Ectodermal cell (in vitro differentiated cells): ENCODE measurements around the gene SRP9.

Experiments
- H3K27ac ChIP-seq: 2 replicates; pipeline ENCODE4 v1.7.0; 2013; ENCODE audit warnings: mild to moderate bottlenecking, low read depth, low read length; ENCODE audit not compliant: insufficient read depth, poor library complexity, severe bottlenecking
- H3K27me3 ChIP-seq: 2 replicates; pipeline ENCODE4 v1.7.0; 2013; ENCODE audit warnings: mild to moderate bottlenecking, low read length; ENCODE audit not compliant: insufficient read depth, control insufficient read depth, poor library complexity, severe bottlenecking
- H3K36me3 ChIP-seq: one replicate; pipeline ENCODE4 v1.7.0; 2013; ENCODE audit warnings: low read length; ENCODE audit not compliant: control insufficient read depth, insufficient read depth
- H3K4me1 ChIP-seq: one replicate; pipeline ENCODE4 v1.7.0; 2013; ENCODE audit warnings: low read length; ENCODE audit not compliant: control insufficient read depth, insufficient read depth
- H3K4me3 ChIP-seq: 2 replicates; pipeline ENCODE4 v1.7.0; 2013; ENCODE audit warnings: low read depth, low read length, control low read depth; ENCODE audit not compliant: insufficient read depth
- H3K9me3 ChIP-seq: 2 replicates; pipeline ENCODE4 v1.7.0; 2013; ENCODE audit warnings: mild to moderate bottlenecking, low read length, moderate library complexity; ENCODE audit not compliant: control insufficient read depth
- WGBS, 2 experiments: methylation state at CpG; one replicate each; pipeline ENCODE4 v1.1.7; 2013; ENCODE audit warnings: missing lambda C conversion rate in 2 of 2; 5-methylcytosine and 5-hydroxymethylcytosine counted together

SRP9 gene

DNA sequence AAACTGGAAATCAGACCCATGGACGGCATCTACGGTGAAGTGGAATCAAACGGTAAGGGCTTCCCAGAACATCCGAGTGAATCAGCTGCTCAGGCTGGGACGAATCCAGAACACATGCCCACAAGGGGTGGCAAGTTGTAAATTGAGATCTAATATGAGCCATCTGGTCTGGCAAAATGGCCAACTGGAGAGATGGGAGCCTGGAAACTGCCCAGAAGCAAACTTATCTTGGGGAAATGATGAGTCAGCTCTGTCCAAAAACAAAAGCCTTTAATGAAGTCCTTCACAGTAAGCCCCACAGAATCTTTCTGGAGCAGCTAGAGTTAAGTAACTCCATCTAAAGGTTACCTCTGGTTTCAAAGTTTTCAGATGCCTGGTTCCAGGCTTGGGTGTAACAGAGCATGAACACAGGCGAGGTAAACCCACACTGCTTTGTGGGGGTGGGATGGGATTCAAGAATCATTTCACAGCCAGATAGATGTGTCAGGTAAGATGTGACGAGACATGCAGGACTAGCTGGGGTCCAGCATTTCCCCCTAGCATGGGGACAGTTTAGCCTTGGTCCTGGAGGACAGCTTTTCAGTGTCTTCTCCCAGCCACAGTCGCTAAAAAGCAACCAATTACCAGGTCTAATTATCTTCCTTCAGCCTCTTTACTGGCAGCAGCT, 10.5 kb upstream of the SRP9 start:
- Histone ChIP-seq H3K27ac (no peak overlapping the region), H3K27me3 (no peaks in the 10 kb centered on the region), H3K4me1 (peaks cover 7% of the 10 kb centered on the region), H3K36me3 (no peaks in the 10 kb centered on the region), H3K4me3 (no peak overlapping the region), H3K9me3 (no peaks in the 10 kb centered on the region)
- 93 to 94% methylated on average over 8 of the region's 8 CpGs for WGBS, 2 experiments

GRCh38 chr1:225767634-225768540, 9.7 kb upstream of the SRP9 start:
- Histone ChIP-seq H3K4me3 (no peak overlapping the region), H3K27me3 (no peaks in the 10 kb centered on the region), H3K9me3 (no peaks in the 10 kb centered on the region), H3K36me3 (no peaks in the 10 kb centered on the region), H3K27ac (no peak overlapping the region), H3K4me1 (no peaks in the 10 kb centered on the region)
- WGBS, 2 experiments: 89% methylated on average over 17 of the region's 17 CpGs

DNA sequence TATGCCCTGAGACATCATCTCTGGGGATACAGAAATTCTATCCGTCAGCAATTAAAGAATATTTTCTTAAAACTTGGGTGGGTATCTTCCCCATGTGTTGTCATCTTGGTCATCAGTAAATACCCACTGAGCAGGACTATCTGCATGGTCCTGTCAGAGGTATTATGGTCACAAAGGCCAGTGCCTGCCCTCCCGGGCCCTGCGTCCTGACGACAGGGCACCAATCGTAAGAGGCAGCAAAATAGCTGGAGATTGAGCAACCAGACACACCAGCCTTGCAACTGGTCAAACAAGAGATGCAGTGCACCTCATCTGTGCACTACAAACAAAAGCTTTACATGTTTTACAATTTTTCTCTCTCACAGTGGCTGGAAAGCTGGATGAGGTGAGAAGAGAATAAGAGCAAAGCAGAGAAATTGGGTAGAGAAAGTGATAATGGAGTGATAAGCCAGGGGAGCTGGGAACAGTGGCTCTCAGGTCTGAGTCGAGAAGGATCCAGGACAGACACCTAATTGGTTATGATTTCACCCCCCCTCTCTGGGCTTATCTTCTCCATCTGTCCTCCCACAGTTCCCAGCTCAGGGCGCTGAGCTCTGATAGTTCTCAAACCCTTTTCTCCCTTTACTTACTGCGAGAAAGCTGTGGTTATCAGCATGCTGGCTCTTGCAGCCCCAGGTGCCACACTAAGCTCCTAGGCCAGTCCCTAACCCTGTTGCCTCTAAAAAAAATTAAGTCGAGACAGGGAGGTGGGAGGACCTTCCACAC, 8.8 kb upstream of the SRP9 start:
- Histone ChIP-seq H3K36me3 (no peaks in the 10 kb centered on the region), H3K4me1 (no peaks in the 10 kb centered on the region), H3K27ac (no peak overlapping the region), H3K27me3 (no peaks in the 10 kb centered on the region), H3K4me3 (no peak overlapping the region), H3K9me3 (no peaks in the 10 kb centered on the region)
- WGBS, 2 experiments: 91 to 92% methylated on average over 9 of the region's 9 CpGs

DNA sequence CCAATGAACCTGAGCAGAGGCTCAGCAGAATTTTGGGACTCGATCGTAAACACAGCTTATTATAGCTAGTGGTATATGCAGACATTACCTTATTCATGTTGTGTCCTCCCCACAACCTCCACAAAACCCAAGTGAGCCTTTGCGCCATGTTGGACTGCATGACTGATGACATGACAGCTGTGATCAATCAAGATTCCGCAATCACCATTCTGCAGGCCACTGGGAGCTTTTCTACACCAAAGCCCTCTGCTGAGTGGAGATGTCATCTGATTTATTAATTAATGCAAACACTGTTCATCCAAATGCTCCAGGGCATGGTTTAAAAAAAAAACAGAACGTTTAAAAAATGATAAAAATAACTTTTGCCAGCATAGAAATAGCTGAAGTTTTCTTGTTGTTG, 7.9 kb upstream of the SRP9 start:
- Histone ChIP-seq H3K27ac (no peak overlapping the region), H3K36me3 (no peaks in the 10 kb centered on the region), H3K9me3 (no peaks in the 10 kb centered on the region), H3K4me1 (no peaks in the 10 kb centered on the region), H3K4me3 (no peak overlapping the region), H3K27me3 (no peaks in the 10 kb centered on the region)
- 92% methylated on average over 3 to 5 of the region's 5 CpGs for WGBS, 2 experiments

DNA sequence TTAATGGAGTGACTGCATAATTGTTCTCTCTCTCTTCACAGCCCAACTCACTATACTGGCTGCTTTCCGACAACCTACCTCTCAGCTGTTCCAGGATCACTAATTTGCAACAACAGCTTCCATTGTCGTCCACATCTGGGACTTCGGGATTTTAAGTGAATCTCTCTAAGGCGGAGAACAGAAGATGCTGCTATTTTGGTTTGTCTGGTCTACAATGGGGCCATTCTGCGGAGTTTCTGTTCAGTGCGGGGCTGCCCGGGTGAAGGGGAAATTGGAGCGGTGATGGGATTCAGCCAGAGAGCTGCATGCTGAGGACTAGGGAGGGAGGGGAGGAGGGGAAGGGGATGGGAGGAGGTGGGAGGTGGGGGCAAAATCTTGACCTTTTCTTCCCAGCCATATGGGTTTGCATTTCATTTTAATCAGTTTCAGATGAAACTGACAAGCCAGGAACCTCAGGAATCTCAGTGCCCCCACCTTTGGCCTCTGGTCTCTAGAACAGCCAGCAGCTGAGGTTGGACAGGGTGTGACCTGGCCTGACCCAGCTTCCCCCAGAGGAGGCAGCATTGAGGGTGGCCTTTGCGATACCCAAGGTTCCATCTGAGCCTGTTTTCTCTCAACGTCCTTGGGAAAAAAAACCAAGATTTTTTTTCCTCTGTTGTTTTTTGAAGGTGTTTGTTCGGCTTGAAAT, 6.9 kb upstream of the SRP9 start:
- Histone ChIP-seq H3K4me1 (no peaks in the 10 kb centered on the region), H3K9me3 (no peaks in the 10 kb centered on the region), H3K27me3 (no peaks in the 10 kb centered on the region), H3K36me3 (no peaks in the 10 kb centered on the region), H3K4me3 (no peak overlapping the region), H3K27ac (no peak overlapping the region)
- 38 to 49% methylated on average over 10 to 11 of the region's 11 CpGs for WGBS, 2 experiments

DNA sequence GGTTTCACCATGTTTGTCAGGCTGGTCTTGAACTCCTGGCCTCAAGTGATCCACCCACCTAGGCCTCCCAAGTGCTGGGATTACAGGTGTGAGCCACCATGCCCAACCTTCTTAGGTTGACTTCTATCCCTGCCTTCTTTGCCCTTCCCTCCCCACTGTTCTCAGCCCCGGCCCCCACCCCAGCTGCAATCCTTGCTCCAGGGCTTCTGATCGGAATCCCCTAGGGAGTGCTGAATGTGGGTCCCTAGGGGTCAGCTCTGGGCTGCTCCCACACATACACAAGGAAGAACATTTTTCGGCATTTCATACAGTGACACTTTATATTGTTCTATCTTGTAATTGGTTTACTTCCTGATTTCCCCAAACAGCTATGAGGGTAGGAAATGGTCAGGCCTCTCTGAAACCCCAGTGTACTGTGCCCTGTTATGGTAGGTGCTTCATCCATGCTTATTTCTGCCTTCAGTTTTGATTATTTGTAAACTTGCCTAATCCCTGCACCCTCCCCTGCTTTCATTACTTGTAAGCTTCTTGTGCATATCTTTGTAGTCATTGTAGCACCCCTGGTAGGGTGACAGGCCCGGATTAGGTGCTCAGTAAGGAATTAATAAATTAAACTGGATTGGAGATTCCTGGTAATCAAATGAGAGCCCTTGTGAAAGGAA, 5.8 kb upstream of the SRP9 start:
- no peak overlapping the region for H3K27ac ChIP-seq
- 68 to 71% methylated on average over 3 to 4 of the region's 4 CpGs for WGBS, 2 experiments

GRCh38 chr1:225772323-225772768, 5.3 kb upstream of the SRP9 start:
- Histone ChIP-seq H3K4me1 (peaks cover 7% of the 10 kb centered on the region), H3K4me3 (no peak overlapping the region), H3K27ac (no peak overlapping the region), H3K36me3 (no peaks in the 10 kb centered on the region), H3K9me3 (no peaks in the 10 kb centered on the region), H3K27me3 (no peaks in the 10 kb centered on the region)
- WGBS, 2 experiments: 5 to 6% methylated on average over 4 of the region's 5 CpGs

More for the DNA sequence above, 5.8 kb upstream of the SRP9 start:
- H3K36me3 ChIP-seq: no peaks in the 10 kb centered on the region
- no peaks in the 10 kb centered on the region for H3K27me3 ChIP-seq
- H3K9me3 ChIP-seq: no peaks in the 10 kb centered on the region
- peaks cover 2% of the 10 kb centered on the region for H3K4me1 ChIP-seq
- no peak overlapping the region for H3K4me3 ChIP-seq

GRCh38 chr1:225772848-225773247, 4.8 kb upstream of the SRP9 start:
- 83 to 85% methylated on average over 4 of the region's 4 CpGs for WGBS, 2 experiments
- H3K36me3 ChIP-seq: no peaks in the 10 kb centered on the region
- H3K9me3 ChIP-seq: no peaks in the 10 kb centered on the region
- H3K27ac ChIP-seq: no peak overlapping the region
- H3K4me1 ChIP-seq: peaks cover 7% of the 10 kb centered on the region
- H3K4me3 ChIP-seq: no peak overlapping the region
- H3K27me3 ChIP-seq: no peaks in the 10 kb centered on the region

DNA sequence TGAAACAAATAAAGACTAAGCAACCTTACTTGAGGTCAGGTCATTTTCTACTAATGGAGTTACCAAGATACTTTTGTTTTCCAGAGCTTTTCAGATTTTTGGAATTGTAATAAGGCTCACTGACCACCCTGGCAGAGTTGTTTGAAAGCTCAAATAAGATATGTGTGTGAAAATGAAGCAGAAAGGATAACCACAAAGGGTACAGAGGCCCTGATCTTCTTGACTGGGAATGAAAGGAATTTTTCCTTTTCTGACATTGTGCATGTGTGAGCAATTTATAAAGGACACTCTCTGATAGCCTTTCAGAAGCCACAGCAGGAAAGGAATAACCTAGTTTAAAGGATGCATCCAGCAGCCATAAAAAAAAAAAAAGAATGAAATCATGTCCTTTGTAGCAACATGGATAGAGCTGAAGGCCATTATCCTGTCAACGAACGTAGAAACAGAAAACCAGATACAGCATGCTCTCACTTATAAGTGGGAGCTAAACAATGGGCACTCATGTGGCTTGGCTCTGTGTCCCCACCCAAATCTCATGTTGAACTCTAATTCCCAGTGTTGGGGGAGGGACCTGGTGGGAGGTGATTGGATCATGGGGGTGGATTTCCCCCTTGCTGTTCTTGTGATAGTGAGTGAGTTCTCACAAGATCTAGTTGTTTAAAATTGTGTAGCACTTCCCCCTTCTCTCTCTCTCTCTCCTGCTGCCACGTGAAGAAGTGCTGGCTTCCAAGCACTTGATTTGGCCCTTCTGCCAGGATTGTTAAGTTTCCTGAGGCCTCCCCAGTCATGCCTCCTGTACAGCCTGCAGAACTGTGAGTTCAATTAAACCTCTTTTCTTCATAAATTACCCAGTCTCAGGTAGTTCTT, 3.1 kb upstream of the SRP9 start:
- peaks cover 12% of the 10 kb centered on the region for H3K4me1 ChIP-seq
- no peaks in the 10 kb centered on the region for H3K27me3 ChIP-seq
- H3K9me3 ChIP-seq: no peaks in the 10 kb centered on the region
- 62 to 65% methylated on average over 3 of the region's 3 CpGs for WGBS, 2 experiments
- H3K4me3 ChIP-seq: no peak overlapping the region
- no peak overlapping the region for H3K27ac ChIP-seq
- no peaks in the 10 kb centered on the region for H3K36me3 ChIP-seq
